NCI-H446 treated with DMSO at 0.1 percent for 48 hours (cell line): ENCODE measurements around the gene TUFM.
"Not testable (repeated sequence)": the region's sequence is repeated elsewhere in the genome, so short reads cannot be mapped to it uniquely, and the experiment has no call there.

Experiments
- DNase-seq: peaks from one replicate; lab custom pipeline; 2025; lab: John Stamatoyannopoulos, UW

The TUFM gene

GRCh38 chr16:28838558-28838918, 7.6 kb downstream of the TUFM start:
- no peak for DNase-seq

DNA sequence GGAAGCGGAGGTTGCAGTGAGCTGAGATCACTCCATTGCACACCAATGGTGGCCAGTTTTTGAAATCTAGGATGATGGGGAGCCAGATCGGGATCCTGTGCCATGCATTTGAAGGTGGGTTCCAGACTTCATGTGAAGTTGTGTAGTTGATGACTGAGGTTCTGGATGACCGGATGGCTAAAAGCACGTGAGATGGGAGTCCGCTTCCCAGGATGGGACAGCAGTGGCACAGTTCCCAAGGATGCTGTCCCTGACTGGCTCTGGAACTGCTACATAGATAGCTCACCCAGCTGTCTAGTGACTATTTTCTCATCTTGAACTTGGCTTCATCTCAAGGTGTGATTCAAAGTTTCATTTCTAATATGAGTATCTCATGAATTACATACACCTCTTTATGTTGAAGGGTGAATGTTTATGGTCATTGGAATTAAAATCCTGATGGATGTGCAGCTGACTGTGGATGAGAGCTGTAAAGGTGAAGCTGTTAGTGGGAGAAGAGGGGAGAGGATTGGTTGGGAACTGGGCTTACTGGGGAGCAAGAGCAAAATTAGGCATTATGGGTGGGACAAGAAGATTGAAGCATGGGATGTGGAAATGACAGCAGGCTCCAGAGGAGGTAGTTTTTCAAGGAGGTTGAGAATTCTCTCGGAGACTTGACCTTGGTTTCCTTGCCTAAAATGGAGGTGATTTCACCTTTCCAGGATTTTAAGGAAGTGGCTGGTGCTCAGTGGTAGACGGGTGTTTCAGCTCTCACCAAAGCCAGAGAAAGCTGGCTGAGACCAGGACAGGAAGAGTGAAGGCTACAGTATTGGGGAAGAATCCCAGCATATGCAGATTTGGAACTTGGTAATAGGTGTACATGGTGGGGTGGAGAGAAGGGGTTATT, 8.2 kb downstream of the TUFM start:
- DNase-seq: no peak

DNA sequence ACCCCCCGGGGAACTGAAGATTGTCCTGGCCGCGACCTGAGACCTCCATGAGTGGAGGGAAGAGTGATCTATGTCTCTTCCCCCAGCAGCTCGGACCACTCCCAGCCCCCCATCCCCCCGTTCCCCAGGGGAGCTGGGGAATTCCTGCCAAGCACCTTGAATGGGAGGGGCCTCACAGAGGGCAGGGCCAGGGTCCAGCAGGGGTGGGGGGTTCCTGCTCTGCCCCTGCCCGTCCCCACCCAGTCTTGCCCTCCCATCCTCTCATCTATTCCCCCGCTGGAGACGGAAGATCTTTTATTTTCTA, 9.4 kb downstream of the TUFM start:
- DNase-seq: no peak

- DNase-seq: no peak
Measured at GRCh38 chr16:28835864-28836760, 10.0 kb downstream of the TUFM start.

DNA sequence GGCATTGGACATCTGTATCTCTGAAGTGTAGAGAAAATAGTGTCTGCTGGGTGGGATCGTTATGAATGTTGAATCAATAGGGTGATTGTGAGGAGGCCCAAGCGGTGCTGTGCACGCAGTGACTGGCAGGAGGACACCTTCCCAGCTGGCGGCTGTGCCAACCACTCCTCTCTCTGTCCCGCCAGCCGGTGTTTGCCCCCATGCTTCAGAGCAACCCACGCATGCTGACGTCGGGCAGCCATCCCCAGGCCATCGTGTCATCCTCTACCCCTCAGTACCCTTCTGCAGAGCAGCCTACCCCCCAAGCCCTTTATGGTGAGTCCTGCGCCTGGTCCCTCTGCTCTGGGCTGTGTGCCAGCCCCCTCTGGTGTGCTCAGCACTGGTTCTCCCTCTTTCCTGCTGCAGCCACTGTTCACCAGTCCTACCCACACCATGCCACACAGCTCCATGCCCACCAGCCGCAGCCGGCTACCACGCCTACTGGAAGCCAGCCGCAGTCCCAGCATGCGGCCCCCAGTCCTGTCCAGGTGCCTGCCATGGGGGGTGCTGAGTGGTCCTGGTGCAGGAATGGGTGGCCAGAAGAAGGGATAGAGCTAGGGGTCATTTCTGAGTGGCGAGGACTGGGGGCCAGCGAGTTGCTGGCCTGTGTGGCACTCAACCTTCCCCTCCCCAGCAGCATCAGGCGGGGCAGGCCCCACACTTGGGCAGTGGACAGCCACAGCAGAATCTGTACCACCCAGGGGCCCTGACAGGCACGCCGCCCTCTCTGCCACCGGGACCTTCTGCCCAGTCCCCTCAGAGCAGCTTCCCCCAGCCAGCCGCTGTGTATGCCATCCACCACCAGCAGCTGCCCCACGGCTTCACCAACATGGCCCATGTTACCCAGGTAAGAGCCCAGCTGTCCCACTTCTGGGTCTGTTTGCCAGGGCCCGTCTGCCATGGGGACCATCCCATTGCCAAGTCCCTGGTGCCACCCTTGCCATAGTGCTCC, 11.0 kb downstream of the TUFM start:
- DNase-seq: no peak

DNA sequence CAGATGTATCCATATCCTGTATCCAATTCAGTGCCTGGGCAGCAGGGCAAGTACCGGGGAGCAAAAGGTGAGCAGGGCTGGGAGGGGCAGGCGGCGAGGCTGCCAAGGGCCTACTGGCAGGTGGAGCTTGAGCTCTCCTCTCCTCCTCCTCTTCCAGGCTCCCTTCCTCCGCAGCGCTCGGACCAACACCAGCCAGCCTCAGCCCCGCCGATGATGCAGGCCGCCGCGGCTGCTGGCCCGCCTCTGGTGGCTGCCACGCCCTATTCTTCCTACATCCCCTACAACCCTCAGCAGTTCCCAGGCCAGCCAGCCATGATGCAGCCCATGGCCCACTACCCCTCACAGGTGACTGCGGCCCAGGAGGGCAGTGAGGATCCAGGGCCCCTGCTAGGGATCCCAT, 11.8 kb downstream of the TUFM start:
- DNase-seq: no peak

DNA sequence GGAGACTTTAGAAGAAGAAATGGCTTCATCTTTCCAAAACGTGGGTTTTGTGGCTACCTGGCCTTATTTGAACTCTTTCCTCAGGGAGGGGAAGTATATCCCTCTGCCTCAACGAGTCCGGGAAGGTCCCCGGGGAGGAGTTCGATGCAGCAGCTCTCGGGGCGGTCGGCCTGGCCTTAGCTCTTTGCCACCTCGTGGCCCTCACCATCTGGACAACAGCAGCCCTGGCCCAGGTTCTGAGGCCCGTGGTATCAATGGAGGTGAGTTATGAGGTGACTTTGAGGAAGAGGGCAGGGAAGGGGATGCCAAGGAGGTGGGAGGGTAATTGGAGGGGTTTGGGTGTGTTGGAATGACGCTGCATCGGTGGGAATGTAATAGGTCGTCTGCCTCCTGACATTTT, 15.6 kb downstream of the TUFM start:
- no peak for DNase-seq

DNA sequence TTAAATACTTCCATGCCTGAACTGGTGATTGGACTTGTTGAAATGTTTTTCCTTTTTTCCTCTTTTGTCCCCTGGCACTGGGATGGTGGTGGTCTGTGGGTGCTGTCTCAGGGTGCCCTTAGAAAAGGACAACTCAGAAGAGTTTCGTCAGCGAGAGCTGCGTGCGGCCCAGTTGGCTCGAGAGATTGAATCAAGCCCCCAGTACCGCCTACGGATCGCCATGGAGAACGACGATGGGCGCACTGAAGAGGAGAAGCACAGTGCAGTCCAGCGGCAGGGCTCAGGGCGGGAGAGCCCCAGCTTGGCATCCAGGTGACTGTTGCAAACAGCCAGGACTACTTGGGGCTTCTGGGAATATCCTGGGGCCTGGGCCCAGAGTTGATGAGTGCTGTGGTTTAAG, 16.4 kb downstream of the TUFM start:
- no peak for DNase-seq

- no peak for DNase-seq
Measured at GRCh38 chr16:28826141-28826540, 20.0 kb downstream of the TUFM start.

GRCh38 chr16:28824717-28824973, 21.5 kb downstream of the TUFM start:
- DNase-seq: no peak

- peak; percentile 94 for DNase-seq
Measured at GRCh38 chr16:28823873-28824716, 22.1 kb downstream of the TUFM start.

- DNase-seq: no peak
Measured at GRCh38 chr16:28823291-28823872, 22.8 kb downstream of the TUFM start.

DNA sequence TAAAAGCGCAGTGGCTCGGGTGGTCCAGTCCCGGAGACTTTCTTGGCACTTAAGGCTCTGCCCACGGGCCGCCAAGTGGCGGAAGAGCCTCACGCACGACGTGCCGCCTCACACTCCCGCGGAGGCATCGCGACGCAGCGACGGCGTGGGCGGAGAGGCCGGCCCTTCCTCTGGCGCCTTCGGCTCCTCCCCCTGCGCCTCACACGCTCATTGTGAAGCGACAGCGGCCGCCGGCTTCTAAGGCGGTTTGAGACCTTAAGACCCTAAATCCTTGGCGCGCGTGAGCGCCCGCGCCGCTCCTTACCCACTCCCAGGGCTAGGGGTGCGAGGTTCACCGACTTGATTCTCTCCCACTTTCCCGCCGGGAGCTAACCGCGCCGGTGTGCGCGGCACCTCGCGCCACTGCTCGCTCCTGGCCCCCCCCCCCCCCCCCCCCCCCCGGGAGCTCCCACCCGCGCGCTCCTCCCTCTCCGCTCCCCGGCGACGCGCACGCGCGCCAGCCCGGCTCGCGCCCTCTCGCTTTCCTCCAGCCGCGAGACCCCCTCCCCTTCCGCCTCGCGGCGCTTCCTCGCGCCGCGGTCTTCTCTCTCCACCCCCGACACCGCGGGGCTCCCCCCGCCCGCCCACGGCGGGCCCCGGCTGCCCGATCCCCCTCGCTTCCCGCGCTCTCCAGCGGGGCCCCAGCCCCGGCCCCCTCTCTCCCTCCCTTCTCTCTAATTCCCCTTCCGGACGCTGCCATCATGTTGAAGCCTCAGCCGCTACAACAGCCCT, 23.4 kb downstream of the TUFM start, which contains the start of gene ATXN2L:
Gene ATXN2L, plus strand, starts transcription at position 480 of the 771 bp plus-strand sequence. Its CDS starts 261 bp downstream, at position 741.
- peak; percentile 80 for DNase-seq

DNA sequence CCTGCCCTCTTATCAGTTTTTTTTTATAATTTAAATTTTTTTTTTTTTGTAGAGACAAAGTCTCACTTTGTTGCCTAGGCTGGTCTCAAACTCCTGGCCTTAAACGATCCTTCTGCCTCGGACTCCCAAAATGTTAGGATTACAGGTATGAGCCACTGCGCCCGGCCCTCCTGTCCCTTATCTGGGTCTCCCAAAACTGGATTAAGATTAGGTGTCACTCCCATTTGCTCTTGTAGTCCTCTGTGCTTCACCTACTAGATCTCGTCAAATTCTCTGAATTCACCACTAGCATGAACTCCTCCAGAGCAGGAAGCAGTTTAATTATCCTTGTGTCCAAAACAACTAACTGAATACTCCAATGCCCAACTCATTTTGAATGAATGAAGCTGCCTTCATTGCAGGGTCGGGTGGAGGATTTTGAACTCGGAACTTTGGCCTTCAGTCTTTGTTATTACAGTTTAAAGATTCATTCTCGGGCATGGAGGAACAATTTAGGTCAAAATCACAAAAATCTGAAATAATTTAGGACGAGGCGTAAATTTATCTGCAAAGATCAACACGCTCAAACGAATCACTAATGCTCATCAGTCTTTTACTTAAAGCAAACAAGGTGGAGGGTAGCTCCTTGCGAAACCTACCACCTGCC, 24.2 kb downstream of the TUFM start:
- no peak for DNase-seq

GRCh38 chr16:28820546-28820945, 25.6 kb downstream of the TUFM start:
- DNase-seq: not testable (repeated sequence)

DNA sequence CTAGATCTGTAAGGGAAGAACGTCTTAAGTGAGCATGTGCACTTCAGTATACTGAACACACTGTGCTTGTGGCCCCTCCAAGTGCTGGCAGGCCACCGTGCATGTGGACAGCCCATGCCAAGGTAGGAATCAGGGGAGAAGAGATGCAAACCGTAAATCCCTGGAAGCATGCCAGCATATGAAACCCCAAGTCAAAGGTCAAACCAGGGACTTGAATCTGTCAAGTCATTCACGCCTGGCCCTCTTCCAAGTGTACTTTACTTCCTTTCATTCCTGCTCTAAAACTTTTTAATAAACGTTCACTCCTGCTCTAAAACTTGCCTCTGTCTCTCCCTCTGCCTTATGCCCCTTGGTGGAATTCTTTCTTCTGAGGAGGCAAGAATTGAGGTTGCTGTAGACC, 26.1 kb downstream of the TUFM start:
- no peak for DNase-seq

GRCh38 chr16:28807445-28808120, 38.6 kb downstream of the TUFM start:
- not testable (repeated sequence) for DNase-seq

GRCh38 chr16:28802235-28803019, 43.7 kb downstream of the TUFM start:
- DNase-seq: not testable (repeated sequence)
